ENCODE data around the gene AIFM1.
A peak's percentile ranks its signal among the peaks of the same experiment; 100 is the strongest.

Gene AIFM1

DNA sequence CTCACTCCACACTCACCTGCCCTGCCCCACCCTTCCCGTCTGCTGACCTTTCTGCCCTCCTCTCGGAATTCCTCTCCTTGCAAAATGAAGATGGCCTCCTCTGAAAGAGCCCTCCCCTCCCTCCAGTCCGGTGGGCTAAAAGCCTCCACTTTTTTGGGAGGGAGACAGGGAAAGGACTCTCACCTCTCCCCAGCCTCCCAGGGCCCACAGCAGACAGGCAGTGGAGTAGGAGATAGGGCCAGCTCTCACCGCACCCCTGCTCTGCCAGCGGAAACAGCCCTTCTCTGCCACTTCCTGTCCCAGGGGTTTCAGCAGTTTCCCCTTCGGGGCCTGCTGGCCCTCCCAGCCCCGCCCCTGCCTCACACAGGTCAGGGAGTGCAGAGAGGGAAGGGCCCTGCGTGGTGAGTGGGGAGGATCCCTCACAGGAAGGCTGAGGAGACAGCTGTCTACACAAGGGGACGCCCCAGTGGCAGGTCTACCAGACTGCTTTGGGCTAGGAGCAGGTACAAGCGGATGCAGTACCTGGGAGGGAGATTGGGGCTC is 73.6 kb downstream of the AIFM1 start:
- DNase-seq = peak in 1 of 14 donors; percentile 12

- DNase-seq = no peak
Observed at GRCh38 chrX:130090364-130090763, 75.3 kb downstream of the AIFM1 start.

GRCh38 chrX:130086447-130087206 is 79.0 kb downstream of the AIFM1 start:
- DNase-seq = no peak

GRCh38 chrX:130085551-130086446 is 79.8 kb downstream of the AIFM1 start:
- no peak for DNase-seq

- DNase-seq = no peak
Observed at GRCh38 chrX:130084631-130085237, 80.9 kb downstream of the AIFM1 start.

DNA sequence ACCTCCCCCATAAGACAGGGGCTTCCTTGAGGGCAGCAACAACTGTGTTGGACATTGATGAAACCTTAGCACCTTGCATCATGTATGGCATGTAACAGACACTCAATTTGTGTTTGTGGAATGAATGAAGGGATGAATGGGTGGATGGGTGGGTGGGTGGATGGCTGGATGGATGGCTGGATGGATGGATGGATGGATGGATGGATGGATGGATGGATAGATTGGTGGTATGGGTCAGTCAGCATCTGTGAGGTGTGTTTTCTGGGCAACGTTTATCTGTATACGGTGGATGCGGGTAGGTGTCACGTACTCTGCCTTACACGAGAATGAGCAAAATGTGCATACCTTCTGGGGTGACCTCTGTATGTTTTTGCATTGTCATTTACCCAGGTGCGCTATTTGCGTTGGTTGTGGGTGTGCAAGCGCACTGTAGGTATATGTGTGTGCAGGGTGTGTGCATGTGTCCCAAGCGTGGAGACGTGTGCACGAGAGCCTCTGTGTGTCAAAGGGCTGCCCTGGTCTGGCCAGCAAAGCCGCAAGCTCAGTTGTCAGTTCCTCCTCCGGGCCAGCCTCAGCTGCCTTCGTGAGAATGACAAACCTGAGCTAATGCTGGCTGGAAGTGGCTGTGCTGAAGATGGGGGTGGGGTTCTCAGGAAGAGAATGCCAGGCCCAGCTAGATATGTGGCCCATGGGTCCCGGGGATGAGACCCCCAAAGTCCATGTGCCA is 81.8 kb downstream of the AIFM1 start:
- DNase-seq = no peak

- no peak for DNase-seq
Observed at GRCh38 chrX:130083107-130083490, 82.5 kb downstream of the AIFM1 start.

GRCh38 chrX:130082244-130083106 is 83.2 kb downstream of the AIFM1 start:
- DNase-seq = peak in 1 of 14 donors; percentile 31

DNA sequence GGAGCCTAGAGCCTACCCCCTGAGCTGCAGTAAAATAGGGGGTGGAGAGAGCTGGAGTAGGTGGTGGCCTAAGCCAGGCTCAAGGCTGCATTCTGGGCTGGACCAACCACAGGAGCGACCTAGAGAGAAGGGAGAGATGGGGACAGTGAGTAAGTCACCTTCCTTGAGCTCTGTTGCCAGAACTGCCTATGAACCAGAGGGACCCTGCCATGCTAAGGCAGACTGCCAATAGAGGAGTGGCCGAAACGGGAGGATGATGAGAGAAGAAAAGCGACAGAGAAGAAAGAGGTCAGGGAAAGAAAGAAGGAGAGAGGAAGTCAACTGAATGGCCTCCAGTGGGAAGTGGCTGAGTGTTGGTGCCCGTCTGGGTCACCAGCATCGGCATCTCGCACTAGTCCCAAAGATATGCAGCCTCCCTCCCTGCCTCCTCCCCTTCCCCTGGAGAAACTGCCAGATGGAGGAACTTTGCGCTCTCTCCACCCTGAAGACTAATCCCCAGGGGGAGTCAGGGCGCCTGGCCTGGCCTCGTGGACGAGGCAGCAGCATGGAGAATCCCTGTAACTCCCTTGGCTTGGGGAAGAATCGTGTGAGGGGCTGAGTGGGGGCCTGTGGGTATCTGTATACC is 84.1 kb downstream of the AIFM1 start:
- DNase-seq = no peak

- DNase-seq = peak in 1 of 14 donors; percentile 0
Observed at GRCh38 chrX:130080791-130081367, 84.8 kb downstream of the AIFM1 start.

GRCh38 chrX:130079824-130080406 is 85.7 kb downstream of the AIFM1 start:
- DNase-seq = peak in 11 of 14 donors; percentile 1 to 44 (median 15)

Measured in C1 segment of cervical spinal cord (tissue), 14 donors.